Measurements from ENCODE around the gene FLAD1.

DNA sequence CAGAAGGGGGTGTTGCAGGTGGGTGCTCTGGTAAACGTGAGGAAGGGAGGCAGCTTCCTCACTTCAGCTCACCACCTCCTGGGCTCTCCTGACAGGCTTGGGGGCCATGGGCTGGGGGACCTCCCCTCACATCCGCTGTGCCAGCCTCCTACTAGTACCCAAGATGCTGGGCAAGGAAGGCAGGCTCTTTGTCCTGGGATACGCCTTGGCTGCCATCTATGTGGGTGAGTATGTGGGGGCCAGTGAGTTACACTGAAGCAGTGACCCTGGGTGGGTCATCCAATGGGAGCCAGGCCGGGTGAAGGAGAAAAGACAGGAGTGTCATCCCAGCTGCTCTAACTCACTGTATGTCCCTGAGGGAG is 56.1 kb downstream of the FLAD1 start:
- TF ChIP-seq, protein P1, sequence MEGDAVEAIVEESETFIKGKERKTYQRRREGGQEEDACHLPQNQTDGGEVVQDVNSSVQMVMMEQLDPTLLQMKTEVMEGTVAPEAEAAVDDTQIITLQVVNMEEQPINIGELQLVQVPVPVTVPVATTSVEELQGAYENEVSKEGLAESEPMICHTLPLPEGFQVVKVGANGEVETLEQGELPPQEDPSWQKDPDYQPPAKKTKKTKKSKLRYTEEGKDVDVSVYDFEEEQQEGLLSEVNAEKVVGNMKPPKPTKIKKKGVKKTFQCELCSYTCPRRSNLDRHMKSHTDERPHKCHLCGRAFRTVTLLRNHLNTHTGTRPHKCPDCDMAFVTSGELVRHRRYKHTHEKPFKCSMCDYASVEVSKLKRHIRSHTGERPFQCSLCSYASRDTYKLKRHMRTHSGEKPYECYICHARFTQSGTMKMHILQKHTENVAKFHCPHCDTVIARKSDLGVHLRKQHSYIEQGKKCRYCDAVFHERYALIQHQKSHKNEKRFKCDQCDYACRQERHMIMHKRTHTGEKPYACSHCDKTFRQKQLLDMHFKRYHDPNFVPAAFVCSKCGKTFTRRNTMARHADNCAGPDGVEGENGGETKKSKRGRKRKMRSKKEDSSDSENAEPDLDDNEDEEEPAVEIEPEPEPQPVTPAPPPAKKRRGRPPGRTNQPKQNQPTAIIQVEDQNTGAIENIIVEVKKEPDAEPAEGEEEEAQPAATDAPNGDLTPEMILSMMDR (IDR thresholded peaks at IDR 0.05) = no peak
- no peak for TF ChIP-seq POLR2A (IDR thresholded peaks at IDR 0.05)
